Fibroblast of skin of abdomen (primary cell): Measurements from ENCODE around the gene SLC6A13. TPM values are rescaled to one million over a fixed set of nuclear protein-coding genes. Genes with fewer than 3 reads are reported as not detected.
"Not testable (repeated sequence)": the region's sequence is repeated elsewhere in the genome, so short reads cannot be mapped to it uniquely, and the experiment has no call there.

Experiments
- DNase-seq: peaks from one replicate; pipeline ENCODE4 v3.0.0-alpha.2; 2013
- polyA plus RNA-seq, 2 experiments: library from polyadenylated mRNA; unstranded; fragments of 120-200 nt; gene quantifications; one replicate each; pipeline ENCODE4 v1.2.1, GENCODE V29; 2013; ENCODE audit not compliant: insufficient read length in 2 of 2

SLC6A13 gene
- not detected for polyA plus RNA-seq (2013, experiment 1 of 2; ENCODE audit: insufficient read length)
- 0.11 TPM for polyA plus RNA-seq (2013, experiment 2 of 2; ENCODE audit: insufficient read length)

DNA sequence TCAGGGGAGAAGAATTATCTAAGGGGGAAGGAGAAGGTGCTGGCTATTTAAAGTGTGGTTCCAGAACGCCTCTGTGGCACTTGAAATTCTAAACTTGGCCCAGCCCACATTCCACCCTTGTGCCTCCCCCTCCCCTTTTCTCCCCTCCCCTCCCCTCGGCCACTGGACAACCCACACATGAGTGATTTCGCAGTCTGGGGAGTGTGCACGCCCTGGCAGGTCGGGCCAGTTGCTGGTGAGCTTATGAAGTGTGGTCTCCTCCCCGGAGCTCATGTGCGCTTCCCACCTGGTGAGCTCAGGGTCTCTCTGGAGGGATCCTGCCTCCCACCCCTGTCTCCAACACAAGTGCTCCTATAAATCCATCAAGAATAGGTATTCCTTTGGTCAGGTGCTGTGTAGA, at the start of gene SLC6A13:
Gene SLC6A13 (minus strand): TSS at position 20 of the 400 bp plus-strand sequence. CDS start 2,784 bp downstream, outside the sequence.
- DNase-seq = peak; percentile 14

DNA sequence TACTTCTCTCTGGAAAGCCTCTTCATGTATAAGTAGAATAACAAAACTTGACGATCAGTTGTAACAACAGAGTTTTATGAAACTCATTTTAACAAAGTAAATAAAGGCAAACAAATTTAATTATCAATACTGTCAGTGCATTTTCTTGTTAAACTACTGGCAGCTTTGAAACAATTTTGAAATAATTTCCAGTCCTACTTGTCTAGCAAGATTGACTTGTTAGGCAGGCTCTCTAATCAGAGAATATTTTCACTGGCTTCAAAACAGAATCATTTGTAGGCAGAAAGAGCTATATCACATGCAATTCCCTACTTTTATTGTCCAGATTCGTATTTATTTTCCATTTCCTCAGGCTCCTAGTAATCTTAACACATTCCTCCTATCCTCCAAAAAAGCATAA, 45.9 kb upstream of the SLC6A13 start:
- no peak for DNase-seq

GRCh38 chr12:307406-307805, 44.8 kb upstream of the SLC6A13 start:
- no peak for DNase-seq

DNA sequence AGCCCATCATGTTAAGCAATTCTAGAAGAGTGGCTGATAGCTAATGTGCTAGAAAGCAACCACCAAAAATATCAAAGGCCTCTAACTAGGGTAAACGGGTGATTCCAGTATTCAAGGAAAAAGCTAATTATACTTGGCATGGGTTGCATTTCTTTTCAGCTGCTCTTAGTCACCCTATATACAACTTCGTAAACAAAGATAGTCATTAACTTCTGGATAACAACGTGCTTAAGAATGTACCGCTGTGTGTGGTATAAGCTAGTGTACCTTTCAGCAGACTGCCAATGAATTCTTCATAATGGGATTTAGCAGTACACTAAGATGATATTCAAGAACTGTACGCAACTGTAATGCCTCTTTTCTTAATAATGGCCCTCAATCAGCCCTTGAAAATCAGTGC, 42.2 kb upstream of the SLC6A13 start:
- DNase-seq = no peak

DNA sequence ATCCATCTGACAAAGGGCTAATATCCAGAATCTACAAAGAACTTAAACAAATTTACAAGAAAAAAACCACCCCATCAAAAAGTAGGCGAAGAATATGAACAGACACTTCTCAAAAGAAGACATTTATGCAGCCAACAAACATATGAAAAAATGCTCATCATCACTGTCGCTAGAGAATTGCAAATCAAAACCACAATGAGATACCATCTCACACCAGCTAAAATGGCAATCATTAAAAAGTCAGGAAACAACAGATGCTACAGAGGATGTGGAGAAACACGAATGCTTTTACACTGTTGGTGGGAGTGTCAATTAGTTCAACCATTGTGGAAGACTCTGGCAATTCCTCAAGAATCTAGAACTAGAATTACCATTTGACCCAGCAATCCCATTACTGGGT, 40.1 kb upstream of the SLC6A13 start:
- not testable (repeated sequence) for DNase-seq

DNA sequence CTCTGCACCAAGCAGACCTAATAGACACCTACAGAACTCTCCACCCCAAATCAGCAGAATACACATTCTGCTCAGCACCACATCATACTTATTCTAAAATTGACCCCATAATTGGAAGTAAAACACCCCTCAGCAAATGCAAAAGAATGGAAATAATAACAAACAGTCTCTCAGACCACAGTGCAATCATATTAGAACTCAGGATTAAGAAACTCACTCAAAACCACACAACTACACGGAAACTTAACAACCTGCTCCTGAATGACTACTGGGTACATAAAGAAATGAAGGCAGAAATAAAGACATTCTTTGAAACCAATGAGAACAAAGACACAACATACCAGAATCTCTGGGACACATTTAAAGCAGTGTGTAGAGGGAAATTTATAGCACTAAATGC, 37.5 kb upstream of the SLC6A13 start:
- DNase-seq = not testable (repeated sequence)

DNA sequence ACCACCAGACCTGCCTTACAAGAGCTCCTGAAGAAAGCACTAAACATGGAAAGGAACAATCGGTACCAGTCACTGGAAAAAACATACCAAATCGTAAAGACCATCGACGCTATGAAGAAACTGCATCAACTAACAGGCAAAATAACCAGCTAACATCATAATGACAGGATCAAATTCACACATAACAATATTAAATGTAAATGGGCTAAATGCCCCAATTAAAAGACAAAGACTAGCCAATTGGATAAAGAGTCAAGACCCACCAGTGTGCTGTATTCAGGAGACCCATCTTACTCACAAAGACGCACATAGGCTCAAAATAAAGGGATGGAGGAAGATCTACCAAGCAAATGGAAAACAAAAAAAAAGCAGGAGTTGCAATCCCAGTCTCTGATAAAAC, 36.9 kb upstream of the SLC6A13 start:
- DNase-seq = not testable (repeated sequence)

GRCh38 chr12:298059-298458, 35.4 kb upstream of the SLC6A13 start:
- DNase-seq = not testable (repeated sequence)

GRCh38 chr12:295132-295531, 32.5 kb upstream of the SLC6A13 start:
- no peak for DNase-seq

- no peak for DNase-seq
Observed at GRCh38 chr12:293199-293598, 30.6 kb upstream of the SLC6A13 start.

DNA sequence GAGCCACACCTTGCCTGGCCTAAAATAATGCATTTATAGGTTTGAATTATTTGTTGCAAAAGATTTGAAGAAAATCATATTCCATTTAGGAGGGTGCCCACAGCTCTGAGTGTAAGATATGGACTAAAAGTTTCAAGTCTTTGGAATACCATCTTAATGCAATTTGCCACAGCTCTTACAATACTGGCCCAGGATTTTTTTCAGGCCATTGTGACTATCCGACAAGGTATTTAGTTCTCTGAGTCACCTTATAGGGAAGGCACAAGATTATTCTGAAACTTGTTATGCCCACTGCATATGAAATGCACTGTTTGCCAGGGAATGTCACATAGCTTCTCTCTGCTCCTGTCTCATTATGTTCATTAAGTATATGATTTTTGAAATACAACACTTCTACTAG, 29.6 kb upstream of the SLC6A13 start:
- peak; percentile 8 for DNase-seq

DNA sequence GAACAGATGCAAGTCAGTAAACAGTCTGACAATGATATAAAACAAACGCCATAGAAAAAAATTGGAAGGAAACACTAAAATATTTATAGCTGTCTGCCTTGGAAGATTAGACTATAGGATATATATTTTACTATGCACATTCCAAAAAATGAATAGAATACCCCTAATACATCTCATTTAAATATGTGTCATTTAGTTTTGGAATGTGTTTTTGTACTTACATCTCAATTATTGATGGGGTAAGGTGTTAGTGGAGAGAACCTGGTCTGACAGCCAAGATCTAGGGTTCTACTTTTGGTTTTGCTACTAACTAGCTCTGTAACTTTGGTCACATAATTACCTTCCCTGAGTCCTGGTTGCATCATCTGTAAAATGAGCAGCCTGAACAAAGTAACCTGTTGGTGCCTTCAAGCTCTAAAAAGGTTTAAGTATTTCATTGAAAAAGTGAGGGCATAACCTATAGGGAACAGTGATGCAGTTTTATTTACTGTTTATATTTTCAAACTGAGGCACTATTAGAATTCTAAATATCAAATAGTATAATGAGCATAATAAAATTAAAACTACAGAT, 28.6 kb upstream of the SLC6A13 start:
- DNase-seq = no peak

- DNase-seq = peak; percentile 43
Observed at GRCh38 chr12:288687-289086, 26.1 kb upstream of the SLC6A13 start.

- DNase-seq = no peak
Observed at GRCh38 chr12:286531-287300, 24.1 kb upstream of the SLC6A13 start.

- no peak for DNase-seq
Observed at GRCh38 chr12:278046-278445, 15.4 kb upstream of the SLC6A13 start.

DNA sequence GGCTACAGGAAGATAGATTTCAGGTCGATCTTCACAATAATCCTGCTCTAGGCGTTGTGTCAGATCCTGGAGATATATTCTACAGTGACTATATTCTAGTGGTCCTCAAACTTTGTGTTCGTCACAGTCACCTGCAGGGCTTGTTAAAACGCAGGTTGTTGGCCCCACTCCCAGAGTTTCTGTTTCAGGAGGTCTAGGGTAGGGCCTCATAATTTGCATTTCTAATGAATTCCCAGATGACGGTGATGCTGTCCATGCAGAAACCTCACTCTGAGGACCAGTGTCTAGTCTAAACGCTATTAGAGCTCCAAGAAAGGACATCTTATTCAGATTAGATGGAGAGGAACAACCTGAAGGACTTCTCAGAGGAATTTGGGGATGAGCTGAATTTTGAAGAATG, 13.2 kb upstream of the SLC6A13 start:
- no peak for DNase-seq

GRCh38 chr12:273382-273781, 10.7 kb upstream of the SLC6A13 start:
- DNase-seq = no peak

GRCh38 chr12:272942-273341, 10.3 kb upstream of the SLC6A13 start:
- DNase-seq = no peak

DNA sequence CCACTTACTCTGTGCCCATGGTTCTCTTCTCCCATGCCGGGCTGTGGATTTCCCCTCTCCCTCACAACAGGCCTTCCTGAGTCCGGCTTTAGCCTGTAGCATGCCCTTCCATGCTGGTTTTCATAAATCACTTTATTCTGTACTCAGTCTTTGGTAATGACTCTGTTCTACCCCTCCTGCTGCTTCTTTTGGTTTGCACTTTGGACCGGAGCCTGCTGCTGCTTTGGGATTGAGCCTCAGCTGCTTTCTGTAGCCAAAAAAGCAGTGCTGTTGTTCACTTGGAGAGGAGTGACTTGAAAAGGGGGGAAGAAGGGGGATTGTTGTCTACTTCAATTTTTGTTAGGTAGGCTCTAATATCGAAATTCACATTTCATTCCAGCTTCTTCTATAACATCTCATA, 8.5 kb upstream of the SLC6A13 start:
- no peak for DNase-seq

GRCh38 chr12:269191-269590, 6.6 kb upstream of the SLC6A13 start:
- DNase-seq = peak; percentile 4

DNA sequence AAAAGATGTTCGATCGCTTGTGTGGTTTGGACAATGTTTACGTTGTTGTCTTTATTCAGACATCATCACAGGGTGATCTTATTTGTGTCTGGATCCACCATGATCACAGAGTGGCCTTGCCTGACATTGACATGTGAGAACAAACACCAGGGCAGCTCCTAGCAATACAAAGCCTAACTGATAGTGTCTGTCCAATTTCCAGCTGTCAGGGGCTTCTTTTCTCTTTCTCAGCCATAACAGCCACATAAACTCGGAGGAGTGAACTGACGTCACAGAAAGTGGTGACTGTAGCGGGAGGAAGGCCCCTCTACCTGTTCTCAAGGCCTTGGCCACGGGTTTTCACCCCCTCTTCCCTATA, 5.8 kb upstream of the SLC6A13 start:
- no peak for DNase-seq

DNA sequence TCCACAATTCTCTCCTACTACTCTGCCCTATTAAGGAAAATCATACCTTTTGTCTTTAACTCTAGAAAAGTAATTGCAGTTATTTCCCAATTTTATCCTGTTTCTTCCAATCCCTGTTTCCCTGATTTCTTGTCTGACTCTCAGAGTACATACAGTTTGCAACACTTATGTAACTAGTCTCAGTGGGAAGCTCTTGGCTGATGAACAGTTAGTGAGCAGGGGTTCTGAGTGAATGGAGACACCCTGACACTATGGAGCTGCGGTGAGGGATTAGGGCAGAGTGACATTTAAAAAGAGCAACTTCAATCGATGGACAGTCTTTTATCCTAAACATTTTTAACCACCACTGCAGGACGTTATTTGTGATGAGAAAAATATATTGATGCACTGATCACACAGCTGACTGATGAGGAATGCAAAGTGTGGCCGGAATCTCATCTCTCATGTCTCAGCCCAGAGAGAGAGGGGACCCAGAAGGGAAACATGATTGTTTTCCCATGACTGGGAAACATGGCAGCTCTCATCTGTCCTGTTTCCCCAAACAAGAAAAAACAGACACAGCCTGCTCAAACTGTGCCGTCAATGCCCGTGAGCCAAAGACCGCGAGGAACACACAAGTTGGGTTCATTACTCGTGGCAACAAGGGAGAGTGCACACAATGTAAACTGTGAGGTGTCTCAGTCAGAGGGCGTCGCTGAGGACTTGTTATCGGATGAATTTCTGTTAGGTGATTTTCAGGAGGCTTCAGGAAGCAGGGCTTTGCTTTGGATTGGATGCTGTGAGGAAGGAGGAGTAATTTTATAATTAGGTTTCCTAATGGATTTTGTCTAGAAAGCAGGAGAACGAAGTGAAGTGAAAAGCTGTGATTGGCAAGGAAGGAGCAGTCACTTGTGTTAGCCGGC, 5.2 kb upstream of the SLC6A13 start:
- DNase-seq = no peak

DNA sequence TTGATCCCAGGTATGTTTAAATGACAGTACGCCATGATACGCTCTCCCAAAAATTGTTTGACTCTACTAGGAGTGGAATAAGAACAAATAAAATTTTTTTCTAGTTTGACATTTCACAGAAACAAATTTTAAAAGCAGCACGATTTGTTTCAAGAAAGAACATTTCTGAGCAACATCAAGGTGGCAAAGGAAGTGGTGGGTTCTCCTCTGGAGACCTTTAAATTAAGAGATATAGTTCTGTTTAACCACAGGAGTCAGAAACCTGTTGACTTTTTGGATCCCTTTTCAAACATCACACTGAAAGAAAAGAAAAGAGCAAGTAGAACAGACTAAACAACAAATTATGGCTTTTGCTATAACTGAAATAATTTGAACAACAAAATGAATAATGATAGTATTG, 2.5 kb upstream of the SLC6A13 start:
- no peak for DNase-seq
